Adipocyte (in vitro differentiated cells): ENCODE data around the gene ANAPC7.
"Not testable (repeated sequence)": the region's sequence is repeated elsewhere in the genome, so short reads cannot be mapped to it uniquely, and the experiment has no call there.

ENCODE experiments used
- DNase-seq: peaks from one replicate; pipeline ENCODE4 v3.0.0-alpha.2; 2015; ENCODE audit warnings: low read depth
- H3K27me3 ChIP-seq: replicated peaks from 2 replicates; pipeline ENCODE4 v1.7.0; 2013; ENCODE audit warnings: mild to moderate bottlenecking, low read length, moderate library complexity; ENCODE audit not compliant: control insufficient read depth, insufficient read depth
- H3K36me3 ChIP-seq: 2 replicates; pipeline ENCODE4 v1.7.0; 2013; ENCODE audit warnings: low read length, mild to moderate bottlenecking, moderate library complexity; ENCODE audit not compliant: control insufficient read depth, insufficient read depth, severe bottlenecking
- H3K4me1 ChIP-seq: 2 replicates; pipeline ENCODE4 v1.7.0; 2013; ENCODE audit warnings: mild to moderate bottlenecking, low read length, moderate library complexity; ENCODE audit not compliant: control insufficient read depth, insufficient read depth
- H3K4me3 ChIP-seq: 2 replicates; pipeline ENCODE4 v1.7.0; 2013; ENCODE audit warnings: mild to moderate bottlenecking, low read length, moderate library complexity
- H3K9ac ChIP-seq: 2 replicates; pipeline ENCODE4 v1.7.0; 2013; ENCODE audit warnings: mild to moderate bottlenecking, low read length, moderate library complexity
- H3K9me3 ChIP-seq: 2 replicates; pipeline ENCODE4 v1.7.0; 2013; ENCODE audit warnings: mild to moderate bottlenecking, low read length, moderate library complexity; ENCODE audit not compliant: control insufficient read depth

ANAPC7 gene

GRCh38 chr12:110403146-110403975, at the start of gene ANAPC7:
Gene ANAPC7, minus strand, starts transcription at chr12:110403708. Its CDS starts 81 bp downstream, at chr12:110403627.
- peak; percentile 97 for DNase-seq
- Histone ChIP-seq H3K4me3 (peak within 1 kb of the TSS; percentile 98), H3K4me1 (peaks cover 6% of the 10 kb centered on the region), H3K9ac (peak within 1 kb of the TSS; percentile 94), H3K36me3 (peaks cover 5% of the 10 kb centered on the region), H3K27me3 (no peaks in the 10 kb centered on the region), H3K9me3 (no peaks in the 10 kb centered on the region)

- H3K36me3 ChIP-seq: peaks cover 26% of the 10 kb centered on the region
Observed at GRCh38 chr12:110451263-110451662, 47.8 kb upstream of the ANAPC7 start.

GRCh38 chr12:110449799-110450497, 46.4 kb upstream of the ANAPC7 start, which contains the start of gene ARPC3:
Gene ARPC3, minus strand, starts transcription at chr12:110450337. Its CDS starts 77 bp downstream, at chr12:110450260.
- H3K9me3 ChIP-seq: no peaks in the 10 kb centered on the region
- H3K27me3 ChIP-seq: no peaks in the 10 kb centered on the region
- peak; percentile 98 for DNase-seq
- peaks cover 8% of the 10 kb centered on the region for H3K4me1 ChIP-seq
- H3K4me3 ChIP-seq: peak within 1 kb of the TSS; percentile 99
- H3K9ac ChIP-seq: peak within 1 kb of the TSS; percentile 99
- peaks cover 26% of the 10 kb centered on the region for H3K36me3 ChIP-seq

More at GRCh38 chr12:110451263-110451662, 47.8 kb upstream of the ANAPC7 start:
- H3K4me3 ChIP-seq: no peak overlapping the region
- DNase-seq: no peak
- peaks cover 4% of the 10 kb centered on the region for H3K4me1 ChIP-seq
- no peaks in the 10 kb centered on the region for H3K9me3 ChIP-seq
- H3K9ac ChIP-seq: peak overlapping the region; percentile 99
- H3K27me3 ChIP-seq: no peaks in the 10 kb centered on the region

- Histone ChIP-seq H3K36me3 (peaks cover 58% of the 10 kb centered on the region), H3K4me1 (peaks cover 8% of the 10 kb centered on the region), H3K4me3 (no peak overlapping the region), H3K9me3 (no peaks in the 10 kb centered on the region), H3K27me3 (no peaks in the 10 kb centered on the region), H3K9ac (no peak overlapping the region)
- no peak for DNase-seq
Observed at GRCh38 chr12:110444455-110444854, 40.9 kb upstream of the ANAPC7 start.

GRCh38 chr12:110436231-110436630, 32.7 kb upstream of the ANAPC7 start:
- Histone ChIP-seq H3K4me3 (no peak overlapping the region), H3K36me3 (peaks cover 65% of the 10 kb centered on the region), H3K4me1 (peaks cover 4% of the 10 kb centered on the region), H3K9ac (no peak overlapping the region), H3K9me3 (no peaks in the 10 kb centered on the region), H3K27me3 (no peaks in the 10 kb centered on the region)
- peak; percentile 18 for DNase-seq

GRCh38 chr12:110431957-110432587, 28.6 kb upstream of the ANAPC7 start:
- peak overlapping the region; percentile 58 for H3K9ac ChIP-seq
- H3K4me1 ChIP-seq: peaks cover 4% of the 10 kb centered on the region
- no peak for DNase-seq
- H3K27me3 ChIP-seq: no peaks in the 10 kb centered on the region
- peaks cover 28% of the 10 kb centered on the region for H3K36me3 ChIP-seq
- no peaks in the 10 kb centered on the region for H3K9me3 ChIP-seq
- peak overlapping the region; percentile 73 for H3K4me3 ChIP-seq

- not testable (repeated sequence) for H3K9me3 ChIP-seq, H3K27me3 ChIP-seq, H3K4me3 ChIP-seq, DNase-seq, H3K36me3 ChIP-seq, H3K4me1 ChIP-seq, H3K9ac ChIP-seq
Observed at GRCh38 chr12:110429676-110430075, 26.2 kb upstream of the ANAPC7 start.

- DNase-seq: peak; percentile 36
- H3K4me3 ChIP-seq: no peak overlapping the region
- no peaks in the 10 kb centered on the region for H3K36me3 ChIP-seq
- no peak overlapping the region for H3K9ac ChIP-seq
- no peaks in the 10 kb centered on the region for H3K4me1 ChIP-seq
- no peaks in the 10 kb centered on the region for H3K9me3 ChIP-seq
- H3K27me3 ChIP-seq: no peaks in the 10 kb centered on the region
Observed at GRCh38 chr12:110426406-110426805, 22.9 kb upstream of the ANAPC7 start.

- H3K27me3 ChIP-seq: no peaks in the 10 kb centered on the region
- no peak overlapping the region for H3K9ac ChIP-seq
- no peaks in the 10 kb centered on the region for H3K36me3 ChIP-seq
- H3K4me1 ChIP-seq: no peaks in the 10 kb centered on the region
- H3K4me3 ChIP-seq: no peak overlapping the region
- no peak for DNase-seq
- H3K9me3 ChIP-seq: no peaks in the 10 kb centered on the region
Observed at GRCh38 chr12:110424237-110424636, 20.7 kb upstream of the ANAPC7 start.

GRCh38 chr12:110421701-110422100, 18.2 kb upstream of the ANAPC7 start:
- no peaks in the 10 kb centered on the region for H3K4me1 ChIP-seq
- no peak overlapping the region for H3K9ac ChIP-seq
- H3K9me3 ChIP-seq: no peaks in the 10 kb centered on the region

GRCh38 chr12:110421159-110421661, 17.7 kb upstream of the ANAPC7 start:
- H3K4me3 ChIP-seq: no peak overlapping the region

More at GRCh38 chr12:110421701-110422100, 18.2 kb upstream of the ANAPC7 start:
- no peak for DNase-seq
- H3K27me3 ChIP-seq: no peaks in the 10 kb centered on the region
- H3K36me3 ChIP-seq: no peaks in the 10 kb centered on the region
- no peak overlapping the region for H3K4me3 ChIP-seq

More at GRCh38 chr12:110421159-110421661, 17.7 kb upstream of the ANAPC7 start:
- no peaks in the 10 kb centered on the region for H3K36me3 ChIP-seq
- no peaks in the 10 kb centered on the region for H3K4me1 ChIP-seq
- no peaks in the 10 kb centered on the region for H3K9me3 ChIP-seq
- no peak overlapping the region for H3K9ac ChIP-seq
- H3K27me3 ChIP-seq: no peaks in the 10 kb centered on the region
- no peak for DNase-seq
